ENCODE measurements around the gene LILRA2. TPM values are rescaled to one million over a fixed set of nuclear protein-coding genes. Genes with fewer than 3 reads are reported as not detected.

The LILRA2 gene
- not detected for total RNA-seq (ENCODE audit: unreplicated experiment)
- long read RNA-seq: 0 reads

- Mint-ChIP-seq H3K36me3 (ENCODE audit: unreplicated experiment) (no peaks in the 10 kb centered on the region), H3K27ac (ENCODE audit: unreplicated experiment) (no peak within 1 kb of the TSS), H3K4me3 (ENCODE audit: unreplicated experiment) (no peak within 1 kb of the TSS), H3K9me3 (ENCODE audit: unreplicated experiment) (no peaks in the 10 kb centered on the region), H3K27me3 (ENCODE audit: unreplicated experiment) (peaks cover 2% of the 10 kb centered on the region), H3K4me1 (ENCODE audit: low read depth, unreplicated experiment) (no peaks in the 10 kb centered on the region)
- no peak for DNase-seq
- TF ChIP-seq CTCF (IDR thresholded peaks at IDR 0.05; ENCODE audit: partially characterized antibody, unreplicated experiment): no peak
Observed at GRCh38 chr19:54573330-54573872, at the start of gene LILRA2. Gene LILRA2 (plus strand): TSS chr19:54573790. CDS start chr19:54573879, 89 bp downstream.

DNA sequence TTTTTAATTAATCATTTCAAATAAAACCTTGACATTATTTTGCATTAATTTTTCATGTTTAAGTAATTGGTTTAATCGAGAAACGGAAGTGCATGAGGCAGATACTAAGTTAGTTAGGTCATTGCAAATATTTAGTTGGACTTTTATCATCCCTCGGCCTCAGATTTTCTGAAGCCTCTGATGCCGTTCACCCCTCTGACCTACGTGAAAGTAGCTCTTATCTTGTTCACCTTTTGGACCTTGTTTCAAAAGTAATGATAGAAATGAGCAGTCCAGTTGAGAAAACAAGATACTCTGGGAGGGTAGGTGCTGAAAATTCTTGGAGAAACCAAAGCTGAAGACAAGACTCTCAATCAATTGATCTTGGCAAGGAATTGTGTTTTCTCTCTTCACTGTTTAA is 48.0 kb upstream of the LILRA2 start:
- H3K9me3 Mint-ChIP-seq (ENCODE audit: unreplicated experiment): no peaks in the 10 kb centered on the region
- no peak for TF ChIP-seq CTCF (IDR thresholded peaks at IDR 0.05; ENCODE audit: partially characterized antibody, unreplicated experiment)
- no peak for DNase-seq
- no peaks in the 10 kb centered on the region for H3K27me3 Mint-ChIP-seq (ENCODE audit: unreplicated experiment)
- peaks cover 9% of the 10 kb centered on the region for H3K36me3 Mint-ChIP-seq (ENCODE audit: unreplicated experiment)
- no peak overlapping the region for H3K27ac Mint-ChIP-seq (ENCODE audit: unreplicated experiment)
- no peak overlapping the region for H3K4me3 Mint-ChIP-seq (ENCODE audit: unreplicated experiment)
- no peaks in the 10 kb centered on the region for H3K4me1 Mint-ChIP-seq (ENCODE audit: low read depth, unreplicated experiment)

- Mint-ChIP-seq H3K9me3 (ENCODE audit: unreplicated experiment) (no peaks in the 10 kb centered on the region), H3K4me3 (ENCODE audit: unreplicated experiment) (no peak overlapping the region)
Observed at GRCh38 chr19:54526972-54527371, 46.6 kb upstream of the LILRA2 start.

DNA sequence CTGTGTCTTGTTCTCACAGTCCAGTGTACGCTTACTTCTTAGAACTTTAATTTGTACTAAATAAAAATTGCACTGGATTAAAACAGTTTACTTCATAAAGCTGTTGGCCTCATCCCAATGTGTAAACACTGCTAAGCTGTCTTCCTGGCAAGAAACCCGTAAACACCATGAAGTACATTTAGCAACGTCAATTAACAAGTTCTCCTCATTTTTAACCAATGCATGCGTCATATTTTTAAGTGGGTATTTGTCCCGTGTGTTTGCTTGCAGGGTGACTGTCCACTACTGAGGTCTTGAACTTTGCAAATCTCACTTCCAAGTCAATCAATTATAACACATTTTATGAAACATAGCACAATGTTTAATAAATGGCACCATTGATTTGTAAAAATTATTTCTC is 42.7 kb upstream of the LILRA2 start:
- TF ChIP-seq CTCF (IDR thresholded peaks at IDR 0.05; ENCODE audit: partially characterized antibody, unreplicated experiment): no peak
- Mint-ChIP-seq H3K9me3 (ENCODE audit: unreplicated experiment) (no peaks in the 10 kb centered on the region), H3K4me3 (ENCODE audit: unreplicated experiment) (no peak overlapping the region), H3K36me3 (ENCODE audit: unreplicated experiment) (peaks cover 5% of the 10 kb centered on the region), H3K27ac (ENCODE audit: unreplicated experiment) (no peak overlapping the region), H3K27me3 (ENCODE audit: unreplicated experiment) (no peaks in the 10 kb centered on the region), H3K4me1 (ENCODE audit: low read depth, unreplicated experiment) (no peaks in the 10 kb centered on the region)
- DNase-seq: no peak

More at GRCh38 chr19:54526972-54527371, 46.6 kb upstream of the LILRA2 start:
- no peaks in the 10 kb centered on the region for H3K27me3 Mint-ChIP-seq (ENCODE audit: unreplicated experiment)
- H3K4me1 Mint-ChIP-seq (ENCODE audit: low read depth, unreplicated experiment): no peaks in the 10 kb centered on the region
- no peak for TF ChIP-seq CTCF (IDR thresholded peaks at IDR 0.05; ENCODE audit: partially characterized antibody, unreplicated experiment)
- H3K36me3 Mint-ChIP-seq (ENCODE audit: unreplicated experiment): peaks cover 9% of the 10 kb centered on the region
- DNase-seq: no peak
- no peak overlapping the region for H3K27ac Mint-ChIP-seq (ENCODE audit: unreplicated experiment)

DNA sequence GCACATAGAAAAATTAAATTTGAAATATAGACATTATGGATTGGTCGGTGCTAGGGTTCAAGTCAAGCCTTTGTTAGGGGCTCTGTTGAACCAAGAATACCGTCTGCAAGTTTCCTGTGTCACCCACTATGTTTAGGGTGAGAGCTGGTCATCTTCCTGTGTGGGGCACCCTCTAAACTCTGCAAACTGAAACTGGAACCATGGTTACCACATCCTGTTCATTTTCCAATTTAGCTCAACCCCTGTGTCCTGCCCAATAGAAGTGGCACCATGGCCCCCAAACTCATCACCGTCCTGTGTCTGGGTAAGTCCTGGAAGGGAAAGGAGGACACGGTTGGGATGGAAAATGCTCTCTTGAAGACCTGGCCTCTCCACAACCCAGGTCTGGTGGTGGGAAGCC is 41.1 kb upstream of the LILRA2 start:
- no peak for TF ChIP-seq CTCF (IDR thresholded peaks at IDR 0.05; ENCODE audit: partially characterized antibody, unreplicated experiment)
- H3K27ac Mint-ChIP-seq (ENCODE audit: unreplicated experiment): no peak overlapping the region
- H3K9me3 Mint-ChIP-seq (ENCODE audit: unreplicated experiment): no peaks in the 10 kb centered on the region

More for the DNA sequence above, 41.1 kb upstream of the LILRA2 start:
- Mint-ChIP-seq H3K27me3 (ENCODE audit: unreplicated experiment) (peaks cover 5% of the 10 kb centered on the region), H3K36me3 (ENCODE audit: unreplicated experiment) (no peaks in the 10 kb centered on the region), H3K4me1 (ENCODE audit: low read depth, unreplicated experiment) (no peaks in the 10 kb centered on the region), H3K4me3 (ENCODE audit: unreplicated experiment) (no peak overlapping the region)
- DNase-seq: no peak
